Stimulated activated CD8-positive, alpha-beta memory T cell treated with anti-CD3 and anti-CD28 coated beads, Interleukin-15, amount 100 ng/mL, for 4 hours (primary cell): ENCODE measurements around the gene DBNDD1.
"Not testable (repeated sequence)": the region's sequence is repeated elsewhere in the genome, so short reads cannot be mapped to it uniquely, and the experiment has no call there.

Experiments
- DNase-seq, 2 donors: peaks; one replicate each; pipeline ENCODE4 v3.0.0-alpha.2; 2020; ENCODE audit warnings: low read depth in 2 of 2

Gene DBNDD1

GRCh38 chr16:90011908-90012501, 7.3 kb downstream of the DBNDD1 start:
- no peak for DNase-seq

- DNase-seq = no peak
These were observed 7.8 kb downstream of the DBNDD1 start for GRCh38 chr16:90011508-90011819.

GRCh38 chr16:90010676-90011507, 8.4 kb downstream of the DBNDD1 start:
- DNase-seq = no peak

- DNase-seq = no peak
These were observed 9.9 kb downstream of the DBNDD1 start for GRCh38 chr16:90009172-90009899.

GRCh38 chr16:90008708-90009145, 10.5 kb downstream of the DBNDD1 start:
- peak; percentile 43 to 68 for DNase-seq

- DNase-seq = not testable (repeated sequence)
These were observed 11.5 kb downstream of the DBNDD1 start for GRCh38 chr16:90007635-90008234.

GRCh38 chr16:90007015-90007414, 12.2 kb downstream of the DBNDD1 start:
- DNase-seq = no peak

GRCh38 chr16:90005956-90006663, 13.1 kb downstream of the DBNDD1 start:
- DNase-seq = no peak

GRCh38 chr16:90004577-90004976, 14.7 kb downstream of the DBNDD1 start:
- DNase-seq = no peak

GRCh38 chr16:90002759-90003158, 16.5 kb downstream of the DBNDD1 start:
- no peak for DNase-seq

GRCh38 chr16:90001761-90002503, 17.3 kb downstream of the DBNDD1 start:
- DNase-seq = no peak

- DNase-seq = no peak
These were observed 18.4 kb downstream of the DBNDD1 start for GRCh38 chr16:90000733-90001427.

GRCh38 chr16:89999831-90000574, 19.3 kb downstream of the DBNDD1 start:
- DNase-seq = no peak

GRCh38 chr16:89996178-89996489, 23.1 kb downstream of the DBNDD1 start:
- DNase-seq = no peak

- DNase-seq = peak in 1 of 2 donors; percentile 37
These were observed 23.6 kb downstream of the DBNDD1 start for GRCh38 chr16:89995475-89996177.

GRCh38 chr16:89994721-89995474, 24.4 kb downstream of the DBNDD1 start:
- DNase-seq = peak in 1 of 2 donors; percentile 42

- DNase-seq = no peak
These were observed 24.9 kb downstream of the DBNDD1 start for GRCh38 chr16:89994389-89994720.

GRCh38 chr16:89993971-89994370, 25.3 kb downstream of the DBNDD1 start:
- DNase-seq = no peak

GRCh38 chr16:89993377-89993776, 25.9 kb downstream of the DBNDD1 start:
- no peak for DNase-seq
